Left colon (tissue), 2 donors: ENCODE data around the gene NCAM1. TPM values are rescaled to one million over a fixed set of nuclear protein-coding genes. Genes with fewer than 3 reads are reported as not detected.

ENCODE experiments used
- ATAC-seq: fragments of 200-7000 bp; cut with Tn5 transposase; one replicate; pipeline ENCODE4 v1.9.1; 2020; ENCODE audit warnings: mild to moderate bottlenecking, moderate library complexity
- DNase-seq, 2 donors: peaks; one replicate each; pipeline ENCODE4 v3.0.0-alpha.2; 2020
- intact Hi-C, 2 donors: fragments of 100-400 bp; cut with DNase I in 1 of 2; cut with micrococcal nuclease in 1 of 2; formaldehyde crosslinking; loops; one replicate each; pipeline versions ENCODE4 v1.11.2 to v1.14.0; 2022; cut with DNase I, micrococcal nuclease
- total RNA-seq, 2 donors: library from RNA; stranded (reverse); fragmentation: NEBNext Ultra II Directional; extraction: Animal tissue kit (Norgen Biotek cat#: 25700); gene quantifications; one replicate each; pipeline ENCODE4 v1.2.1, GENCODE V29; 2021
- donor health status: DM: no; HTN: no; CAD: no.
- donor health status: DM: yes; HTN: yes; CAD: no.

Gene NCAM1
- total RNA-seq, 2 donors from 2014 or later, result 3.1 to 12.1 TPM

DNA sequence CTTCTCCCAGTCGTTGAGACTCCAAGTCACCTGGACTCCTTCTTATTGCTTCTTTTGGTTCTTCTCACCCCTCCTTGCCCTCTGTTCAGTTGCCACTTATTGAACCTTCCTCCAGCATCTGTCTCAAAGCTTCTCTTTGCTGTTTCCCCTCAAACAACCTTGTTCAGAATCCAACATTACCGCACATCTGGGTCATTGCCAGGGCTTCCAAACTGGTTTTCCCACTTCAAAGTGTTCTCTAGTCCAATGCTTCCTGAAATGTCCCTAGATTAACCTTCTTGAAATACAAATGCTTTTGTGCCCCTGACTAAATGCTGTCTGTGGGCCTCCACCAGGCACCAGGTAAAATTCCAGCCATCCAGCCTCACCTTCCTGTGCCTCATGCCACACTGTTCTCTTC lies 252.3 kb downstream of the NCAM1 start:
- DNase-seq (no peak), ATAC-seq (no peak)
- intact Hi-C loops, result no loop called here

DNA sequence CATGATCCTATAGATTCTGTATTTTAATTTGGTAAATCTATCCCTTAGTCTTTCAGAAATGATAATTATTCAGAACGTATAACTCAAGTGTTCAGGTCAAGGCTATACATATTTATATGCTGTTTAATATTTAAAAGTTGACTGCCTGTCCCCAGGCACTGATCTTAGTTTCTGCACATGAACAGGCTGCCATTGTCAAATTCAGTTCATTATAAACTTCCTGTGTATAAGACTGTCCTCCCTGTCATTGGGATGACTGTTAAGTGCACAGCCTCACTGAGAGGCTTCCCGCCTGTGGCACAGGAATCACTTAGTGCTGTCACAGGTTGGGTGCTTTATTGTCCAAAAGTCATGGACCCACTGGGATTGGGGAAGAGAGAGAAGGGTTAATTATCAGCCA lies 261.0 kb downstream of the NCAM1 start:
- DNase-seq, result no peak
- intact Hi-C loops, result no loop called here
- no peak for ATAC-seq

GRCh38 chr11:113234888-113235287 lies 273.7 kb downstream of the NCAM1 start:
- DNase-seq, result no peak
- ATAC-seq, result no peak
- intact Hi-C loops, result no loop called here

DNA sequence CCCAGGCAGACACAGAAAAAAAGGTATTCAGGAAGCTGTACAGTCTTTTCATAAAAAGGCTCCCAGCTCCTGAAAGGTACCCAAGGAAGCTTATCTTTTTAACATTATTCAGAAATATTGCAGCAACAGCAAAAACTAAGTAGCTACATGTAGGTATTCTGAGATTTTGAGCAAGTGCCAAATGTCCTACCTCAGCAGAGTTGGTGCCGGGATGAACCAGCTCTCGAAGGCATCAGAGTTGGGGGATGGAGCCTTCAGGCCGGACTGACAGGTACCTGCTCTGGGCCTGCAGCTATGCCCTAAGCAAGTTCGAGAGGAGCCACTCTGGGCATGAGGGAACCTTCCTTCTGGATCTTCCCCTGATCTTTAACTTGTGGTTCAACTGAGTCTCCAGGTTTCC lies 276.0 kb downstream of the NCAM1 start:
- intact Hi-C loops, result no loop called here
- no peak for ATAC-seq

GRCh38 chr11:113238721-113239120 lies 277.5 kb downstream of the NCAM1 start:
- intact Hi-C loops, result no loop called here
- ATAC-seq (no peak), DNase-seq (no peak)

More for the DNA sequence above, 276.0 kb downstream of the NCAM1 start:
- DNase-seq, result no peak

GRCh38 chr11:113240389-113240788 lies 279.2 kb downstream of the NCAM1 start:
- DNase-seq (no peak), ATAC-seq (no peak)
- intact Hi-C loops, result no loop called here

DNA sequence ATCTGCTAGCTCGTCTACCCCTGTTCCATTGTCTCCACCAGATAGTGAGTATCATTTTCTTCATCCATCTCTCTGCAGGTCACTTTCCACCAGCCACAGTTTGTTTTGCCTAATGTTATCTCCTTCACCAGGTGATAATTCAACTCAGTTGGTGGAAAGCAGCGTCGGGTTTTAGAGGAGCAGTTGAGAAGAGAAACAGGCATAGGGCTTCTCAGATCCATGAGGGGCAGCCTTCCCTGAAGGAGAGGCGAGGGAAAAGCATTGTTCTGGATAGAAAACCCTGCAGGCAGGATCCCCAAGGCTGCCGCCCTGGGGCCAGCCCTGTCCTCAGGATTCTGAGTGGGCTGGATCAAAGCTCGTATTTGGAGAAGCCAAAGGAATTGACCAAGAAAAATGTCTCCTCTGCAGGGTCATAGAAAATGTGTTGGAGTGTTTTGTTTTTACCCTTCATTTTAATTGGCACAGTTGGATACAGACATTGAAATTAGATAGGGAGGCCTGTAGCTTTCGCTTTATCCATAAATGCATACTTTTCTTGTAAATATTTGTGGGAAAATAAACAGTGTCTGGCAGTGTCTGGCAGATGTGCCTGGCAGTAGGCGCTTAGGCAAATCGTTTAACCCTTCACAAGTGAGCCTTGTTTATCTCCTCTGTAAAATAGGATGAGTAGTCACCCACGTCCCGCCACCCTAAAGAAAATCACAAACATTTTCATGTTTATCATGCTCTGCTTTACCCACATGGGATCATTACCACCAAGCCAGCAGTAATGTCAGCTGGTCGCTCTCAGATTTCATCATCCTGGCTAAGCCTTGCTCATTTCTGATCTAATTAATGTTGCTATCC lies 279.8 kb downstream of the NCAM1 start:
- no peak for ATAC-seq
- no peak for DNase-seq
- intact Hi-C loops, result no loop called here

DNA sequence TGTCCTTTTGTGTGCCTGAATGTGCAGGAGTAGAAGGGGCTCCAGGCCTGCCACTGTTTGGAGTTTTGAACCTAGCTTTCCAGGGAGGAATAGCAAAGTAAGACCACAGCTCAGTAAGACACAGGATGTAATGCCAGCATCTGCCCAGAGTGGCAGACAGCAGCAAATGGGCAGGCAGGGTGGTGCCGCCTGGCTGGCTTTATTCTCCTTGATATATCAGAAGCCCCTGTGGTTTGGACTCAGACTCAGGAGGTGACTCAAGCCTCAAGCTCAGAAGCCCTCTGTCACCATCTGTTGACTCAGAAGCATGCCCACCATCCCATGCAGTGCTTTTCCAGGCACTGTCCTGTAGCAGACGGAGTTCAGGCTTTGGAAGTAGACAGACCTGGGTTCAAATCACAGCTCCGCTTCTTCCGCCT lies 280.4 kb downstream of the NCAM1 start:
- intact Hi-C loops, result no loop called here
- no peak for DNase-seq
- no peak for ATAC-seq

DNA sequence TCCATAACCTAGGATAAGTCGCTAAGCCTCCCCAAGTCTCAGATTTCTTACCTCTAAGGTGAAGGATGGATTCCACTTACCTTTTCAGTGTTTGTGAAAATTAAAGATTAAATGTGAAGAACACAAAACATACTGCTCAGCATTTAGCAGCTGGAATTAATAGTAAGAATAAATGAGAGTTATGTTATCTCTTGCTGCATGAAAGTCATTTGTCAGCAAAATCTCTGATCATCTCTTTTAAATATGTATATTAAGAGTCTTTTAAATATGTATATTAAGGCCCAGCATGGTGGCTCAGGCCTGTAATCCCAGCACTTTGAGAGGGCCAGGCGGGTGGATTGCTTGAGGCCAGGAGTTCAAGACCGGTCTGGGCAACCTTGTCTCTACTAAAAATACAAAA lies 280.8 kb downstream of the NCAM1 start:
- ATAC-seq (no peak), DNase-seq (no peak)
- intact Hi-C loops, result no loop called here

- intact Hi-C loops, result no loop called here
- ATAC-seq (no peak), DNase-seq (peak in 1 of 2 donors; percentile 28)
Measured at GRCh38 chr11:113242767-113243397, 281.7 kb downstream of the NCAM1 start.

- no peak for DNase-seq
- no peak for ATAC-seq
- intact Hi-C loops, result no loop called here
Measured at GRCh38 chr11:113243696-113244095, 282.5 kb downstream of the NCAM1 start.

DNA sequence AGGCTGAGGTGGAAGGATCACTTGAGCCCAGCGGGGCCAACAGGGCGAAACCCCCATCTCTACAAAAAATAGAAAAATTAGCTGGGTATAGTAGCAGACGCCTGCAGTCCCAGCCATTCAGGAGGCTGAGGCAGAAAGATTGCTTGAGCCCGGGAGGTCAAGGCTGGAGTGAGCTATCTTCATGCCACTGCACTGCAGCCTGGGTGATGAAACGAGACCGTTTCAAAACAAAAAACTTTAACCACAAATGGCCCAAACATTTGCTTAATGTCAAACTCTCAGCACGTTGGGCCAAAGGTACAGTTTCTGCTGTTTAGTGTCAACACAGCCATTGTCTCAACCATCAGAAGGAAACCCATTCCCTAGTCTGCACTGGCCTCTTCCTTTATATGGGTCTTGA lies 284.0 kb downstream of the NCAM1 start:
- intact Hi-C loops, result no loop called here
- ATAC-seq (no peak), DNase-seq (no peak)

GRCh38 chr11:113247221-113247620 lies 286.0 kb downstream of the NCAM1 start:
- ATAC-seq (no peak), DNase-seq (no peak)
- intact Hi-C loops, result no loop called here

- intact Hi-C loops, result no loop called here
- no peak for ATAC-seq
- no peak for DNase-seq
Measured at GRCh38 chr11:113247966-113248365, 286.7 kb downstream of the NCAM1 start.

GRCh38 chr11:113248702-113249490 lies 287.7 kb downstream of the NCAM1 start:
- DNase-seq, result no peak
- ATAC-seq, result no peak
- intact Hi-C loops, result no loop called here

GRCh38 chr11:113249491-113249763 lies 288.2 kb downstream of the NCAM1 start:
- ATAC-seq (no peak), DNase-seq (no peak)
- intact Hi-C loops, result no loop called here

GRCh38 chr11:113249786-113250185 lies 288.6 kb downstream of the NCAM1 start:
- intact Hi-C loops, result no loop called here

DNA sequence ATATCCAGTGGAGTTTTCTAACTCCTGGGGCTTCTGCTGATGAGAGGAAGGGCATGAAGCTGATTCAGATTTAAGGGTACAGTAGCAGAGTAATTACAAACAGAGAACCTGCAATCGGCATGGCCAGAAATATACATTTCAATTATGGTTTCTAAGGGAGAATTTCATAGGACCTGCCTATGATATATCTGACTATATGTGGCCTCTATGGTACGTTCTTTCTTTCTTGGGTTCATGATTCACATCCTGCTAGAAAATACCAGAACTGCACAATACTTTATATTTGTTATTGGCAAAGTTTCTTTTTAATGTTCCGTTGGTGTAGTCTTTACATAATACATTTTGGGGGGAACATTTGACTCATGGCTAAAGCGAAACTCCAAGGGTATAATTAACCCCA lies 290.1 kb downstream of the NCAM1 start:
- ATAC-seq (no peak), DNase-seq (no peak)

More at GRCh38 chr11:113249786-113250185, 288.6 kb downstream of the NCAM1 start:
- ATAC-seq (no peak), DNase-seq (no peak)

GRCh38 chr11:113253406-113253805 lies 292.2 kb downstream of the NCAM1 start:
- intact Hi-C loops, result no loop called here
- no peak for DNase-seq
- no peak for ATAC-seq

More for the DNA sequence above, 290.1 kb downstream of the NCAM1 start:
- intact Hi-C loops, result no loop called here

DNA sequence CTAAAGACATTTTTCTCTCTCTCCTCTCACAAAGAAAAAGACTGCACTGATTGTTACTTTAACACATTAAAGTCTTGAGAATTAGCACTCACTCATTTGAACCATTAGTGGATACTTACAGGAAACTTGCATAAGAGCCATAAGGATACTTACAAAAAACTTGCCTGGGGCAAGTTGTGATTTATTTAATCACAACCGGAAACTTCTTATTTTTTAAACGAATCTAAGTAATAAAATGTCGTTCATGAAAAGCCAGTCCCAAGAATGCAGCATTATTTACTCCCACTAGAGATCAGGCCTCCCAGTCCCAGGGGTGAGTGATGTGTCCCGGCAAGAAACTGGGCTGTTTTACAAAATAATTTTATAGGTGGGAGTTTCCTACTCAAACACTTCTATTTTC lies 293.9 kb downstream of the NCAM1 start:
- ATAC-seq, result no peak
- intact Hi-C loops, result no loop called here
- no peak for DNase-seq
